GM12878 (cell line): ENCODE results near the gene HEMK1. TPM values are rescaled to one million over a fixed set of nuclear protein-coding genes. Genes with fewer than 3 reads are reported as not detected.

ENCODE experiments used
- ATAC-seq: fragments of 200-7000 bp; cut with Tn5 transposase; 3 replicates; pipeline ENCODE4 v1.9.1; 2020; ENCODE audit warnings: mild to moderate bottlenecking, moderate library complexity
- BruUV-seq: library from RNA; stranded (reverse); fragments of 400-500 nt; replicated peaks from 2 replicates; lab custom pipeline; 2021; lab: Mats Ljungman, UMichigan
- CTCF ChIA-PET: fragments of 300-600 bp; sonication (Branson Sonifier 250); formaldehyde crosslinking; extraction: SDS; loops from one replicate; lab custom pipeline; 2021; ENCODE audit warnings: inconsistent platforms; lab: Yijun Ruan, JAX
- POLR2A ChIA-PET: fragments of 350-600 bp; formaldehyde crosslinking; extraction: SDS; loops from one replicate; lab custom pipeline; 2021; ENCODE audit warnings: inconsistent platforms; lab: Charles Lee
- RAD21 ChIA-PET: fragments of 300-600 bp; sonication (Branson Sonifier 250); formaldehyde crosslinking; loops from one replicate; lab custom pipeline; 2023; ENCODE audit warnings: antibody characterized with exemption; ENCODE audit not compliant: unreplicated experiment; lab: Charles Lee
- SMC1A ChIA-PET: fragments of 300-600 bp; sonication (Branson Sonifier 250); formaldehyde crosslinking; loops from one replicate; lab custom pipeline; 2023; ENCODE audit not compliant: unreplicated experiment, uncharacterized antibody; lab: Charles Lee
- DNase-seq: peaks from one replicate; pipeline ENCODE4 v3.0.0-alpha.2; 2011; ENCODE audit warnings: low read depth, low spot score
- FAIRE-seq: peaks from 3 replicates; lab custom pipeline; 2011; peaks lifted over from hg19 to GRCh38; lab: Jason Lieb, UNC
- H2AFZ ChIP-seq: 2 replicates; pipeline ENCODE4 v1.6.0; 2011; ENCODE audit warnings: low read depth, low read length, control low read depth; ENCODE audit not compliant: control insufficient read depth
- H3K27ac ChIP-seq: 2 replicates; pipeline ENCODE4 v1.5.1; 2011; ENCODE audit warnings: control low read depth; ENCODE audit not compliant: control insufficient read depth, insufficient read depth
- H3K27me3 ChIP-seq, 2 experiments: replicated peaks in 1 of 2; 2 replicates each; pipeline versions ENCODE4 v1.6.0 to v1.6.1; 2011; ENCODE audit warnings: low read length in 1 of 2; ENCODE audit not compliant: control insufficient read depth in 2 of 2, insufficient read depth in 2 of 2
- H3K36me3 ChIP-seq, 2 experiments: 2 replicates each; pipeline ENCODE4 v1.5.1; 2011; ENCODE audit warnings: low read length in 1 of 2; ENCODE audit not compliant: control insufficient read depth in 2 of 2, insufficient read depth in 2 of 2
- H3K4me1 ChIP-seq: 2 replicates; pipeline ENCODE4 v1.6.1; 2011; ENCODE audit warnings: mild to moderate bottlenecking, low read length, moderate library complexity, mixed read lengths; ENCODE audit not compliant: control insufficient read depth, insufficient read depth
- H3K4me2 ChIP-seq: 2 replicates; pipeline ENCODE4 v1.6.0; 2011; ENCODE audit warnings: control low read depth; ENCODE audit not compliant: control insufficient read depth, insufficient read depth
- H3K4me3 ChIP-seq: fragments of 200-600 bp; sonication (generic); 2 replicates; pipeline ENCODE4 v1.5.1; 2016
- H3K79me2 ChIP-seq: 2 replicates; pipeline ENCODE4 v1.6.0; 2011; ENCODE audit warnings: low read length; ENCODE audit not compliant: control insufficient read depth, insufficient read depth
- H3K9ac ChIP-seq: 2 replicates; pipeline ENCODE4 v1.8.0; 2011; ENCODE audit warnings: low read length, control low read depth, mixed read lengths; ENCODE audit not compliant: control insufficient read depth, insufficient read depth
- H3K9me3 ChIP-seq: replicated peaks from 3 replicates; pipeline ENCODE4 v1.5.1; 2011; ENCODE audit warnings: mild to moderate bottlenecking, low read length; ENCODE audit not compliant: control insufficient read depth, insufficient read depth
- H4K20me1 ChIP-seq: 2 replicates; pipeline ENCODE4 v1.6.0; 2011; ENCODE audit not compliant: control insufficient read depth, insufficient read depth
- EED ChIP-seq: sonication (generic); IDR thresholded peaks from 2 replicates; pipeline ENCODE4 v1.6.1; 2016; ENCODE audit warnings: antibody characterized with exemption, low read depth
- ESRRA ChIP-seq: IDR thresholded peaks from 2 replicates; pipeline ENCODE4 v1.6.1; 2012; ENCODE audit warnings: mild to moderate bottlenecking, low read length, improper control_type of control experiment
- FOS ChIP-seq: IDR thresholded peaks from 3 replicates; pipeline ENCODE4 v1.6.1; 2011; ENCODE audit warnings: borderline replicate concordance; ENCODE audit not compliant: insufficient read length; ENCODE audit errors: extremely low read depth
- LARP7 ChIP-seq: fragments of 450-650 bp; IDR thresholded peaks from 2 replicates; pipeline ENCODE4 v1.6.1; 2017; ENCODE audit warnings: mild to moderate bottlenecking
- MTA3 ChIP-seq: IDR thresholded peaks from 2 replicates; pipeline ENCODE4 v1.6.1; 2012; ENCODE audit warnings: low read length, inconsistent platforms, borderline replicate concordance
- NFYB ChIP-seq: IDR thresholded peaks from 2 replicates; pipeline ENCODE4 v1.6.1; 2011; ENCODE audit warnings: low read depth, mild to moderate bottlenecking, low read length, improper control_type of control experiment, moderate library complexity; ENCODE audit not compliant: insufficient read depth
- POLR2AphosphoS5 ChIP-seq: IDR thresholded peaks from 2 replicates; pipeline ENCODE4 v1.6.1; 2011; ENCODE audit warnings: mild to moderate bottlenecking, low read length, inconsistent platforms
- SP1 ChIP-seq: IDR thresholded peaks from one replicate; pipeline ENCODE4 v1.6.1; 2011; ENCODE audit warnings: low read depth, low read length
- TARDBP ChIP-seq: IDR thresholded peaks from 2 replicates; pipeline ENCODE4 v1.6.1; 2016; ENCODE audit warnings: borderline replicate concordance
- ZNF217 ChIP-seq: fragments of 450-650 bp; IDR thresholded peaks from 2 replicates; pipeline ENCODE4 v1.6.1; 2017; ENCODE audit warnings: antibody characterized with exemption, mild to moderate bottlenecking
- WGBS: methylation state at CpG from one replicate; pipeline ENCODE4 v1.1.6; 2016; ENCODE audit warnings: low lambda C conversion rate; ENCODE audit not compliant: insufficient replicate concordance, insufficient coverage; ENCODE audit errors: missing lambda C conversion rate; 5-methylcytosine and 5-hydroxymethylcytosine counted together
- in situ Hi-C: fragments of 300-500 bp; cut with MboI; formaldehyde crosslinking; loops from 9 replicates; pipeline ENCODE4 v1.14.3; 2018; ENCODE audit warnings: mixed read lengths
- intact Hi-C: fragments of 100-400 bp; cut with micrococcal nuclease; formaldehyde crosslinking; loops from one replicate; pipeline ENCODE4 v1.14.2; 2022; ENCODE audit not compliant: unreplicated experiment
- polyA plus RNA-seq, 11 experiments: library from polyadenylated mRNA; depleted of rRNA in 4 of 11; unstranded in 6 of 11; stranded (reverse) in 5 of 11; fragments of >200 nt; fragmentation: Nextera tagmentation in 4 of 11; fragmentation: Illumina TruSeq in 1 of 11; extraction: Ambion mirVana in 4 of 11; extraction: Trizol in 1 of 11; gene quantifications; 1 replicate in 1 of 11; 2 replicates in 10 of 11; pipeline versions ENCODE4 v1.2.1 to v1.2.3, GENCODE V29; 2011 to 2016; ENCODE audit warnings: inconsistent platforms in 2 of 11, missing spikeins in 2 of 11, low read depth in 1 of 11
- total RNA-seq, 4 experiments: library from RNA; depleted of rRNA in 3 of 4; stranded (reverse); fragments of >200 nt in 3 of 4; fragmentation: Illumina TruSeq in 1 of 4; extraction: Trizol in 1 of 4; gene quantifications; 2 replicates each; pipeline versions ENCODE4 v1.2.1 to v1.2.3, GENCODE V29; 2013 to 2021
- TF ChIP-seq, protein P1 (sequence below), 3 experiments: IDR thresholded peaks in 2 of 3; conservative IDR thresholded peaks in 1 of 3; 2 replicates each; pipeline ENCODE4 v1.5.1; 2011; ENCODE audit warnings: low read depth in 3 of 3, low read length in 3 of 3, mild to moderate bottlenecking in 3 of 3, control low read depth in 2 of 3, moderate library complexity in 2 of 3, inconsistent platforms in 1 of 3, mixed read lengths in 1 of 3; ENCODE audit not compliant: control insufficient read depth in 2 of 3, insufficient read depth in 1 of 3; ENCODE audit errors: extremely low read depth in 1 of 3
- TF ChIP-seq, protein P2 (sequence below): fragments of 450-650 bp; IDR thresholded peaks from 2 replicates; pipeline ENCODE4 v1.6.1; 2017; ENCODE audit warnings: borderline replicate concordance
- TF ChIP-seq, protein P3 (sequence below): fragments of 150-350 bp; IDR thresholded peaks from 2 replicates; pipeline ENCODE4 v1.6.1; 2014; ENCODE audit warnings: mild to moderate bottlenecking, low read depth, low read length

The HEMK1 gene
- total and polyA plus RNA-seq, 10 of the 15 experiments (the other 5 are each of a cell fraction or from before 2014, with no cell fraction given): 2.8 to 19.0 (median 12.0) TPM

DNA sequence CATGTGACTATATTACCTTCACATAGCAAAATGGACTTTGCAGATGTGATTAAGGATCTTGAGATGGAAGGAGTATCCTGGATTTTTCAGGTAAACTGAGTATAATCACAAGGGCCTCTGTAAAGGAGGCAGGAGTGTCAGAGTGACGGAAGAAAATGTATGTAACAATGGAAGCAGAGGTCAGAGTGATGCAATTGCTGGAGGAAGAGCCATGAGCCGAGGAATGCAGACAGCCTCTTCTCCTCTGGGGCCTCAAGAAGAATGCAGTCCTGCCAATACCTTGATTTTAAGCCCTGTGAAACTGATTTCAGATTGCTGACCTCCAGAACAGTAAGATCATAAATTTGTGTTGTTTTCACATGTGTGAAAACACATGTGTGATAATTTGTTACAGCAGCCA, 15.1 kb downstream of the HEMK1 start:
- no peak overlapping the region for H3K27ac ChIP-seq
- CTCF ChIA-PET: no interaction called here
- FAIRE-seq: no peak
- H3K36me3 ChIP-seq: no peaks in the 10 kb centered on the region
- no peak overlapping the region for H3K4me3 ChIP-seq
- DNase-seq: no peak
- H3K4me1 ChIP-seq: peaks cover 16% of the 10 kb centered on the region
- WGBS: 100% methylated on average over 2 of the region's 2 CpGs
- intact Hi-C loops (no loop called here), in situ Hi-C loops (no loop called here)
- H3K79me2 ChIP-seq: no peaks in the 10 kb centered on the region
- no peaks in the 10 kb centered on the region for H3K9me3 ChIP-seq
- H2AFZ ChIP-seq: no peak overlapping the region
- H4K20me1 ChIP-seq: no peaks in the 10 kb centered on the region
- no peak overlapping the region for H3K4me2 ChIP-seq
- RAD21 ChIA-PET: no interaction called here
- ATAC-seq: no peak
- TF ChIP-seq, protein P1, sequence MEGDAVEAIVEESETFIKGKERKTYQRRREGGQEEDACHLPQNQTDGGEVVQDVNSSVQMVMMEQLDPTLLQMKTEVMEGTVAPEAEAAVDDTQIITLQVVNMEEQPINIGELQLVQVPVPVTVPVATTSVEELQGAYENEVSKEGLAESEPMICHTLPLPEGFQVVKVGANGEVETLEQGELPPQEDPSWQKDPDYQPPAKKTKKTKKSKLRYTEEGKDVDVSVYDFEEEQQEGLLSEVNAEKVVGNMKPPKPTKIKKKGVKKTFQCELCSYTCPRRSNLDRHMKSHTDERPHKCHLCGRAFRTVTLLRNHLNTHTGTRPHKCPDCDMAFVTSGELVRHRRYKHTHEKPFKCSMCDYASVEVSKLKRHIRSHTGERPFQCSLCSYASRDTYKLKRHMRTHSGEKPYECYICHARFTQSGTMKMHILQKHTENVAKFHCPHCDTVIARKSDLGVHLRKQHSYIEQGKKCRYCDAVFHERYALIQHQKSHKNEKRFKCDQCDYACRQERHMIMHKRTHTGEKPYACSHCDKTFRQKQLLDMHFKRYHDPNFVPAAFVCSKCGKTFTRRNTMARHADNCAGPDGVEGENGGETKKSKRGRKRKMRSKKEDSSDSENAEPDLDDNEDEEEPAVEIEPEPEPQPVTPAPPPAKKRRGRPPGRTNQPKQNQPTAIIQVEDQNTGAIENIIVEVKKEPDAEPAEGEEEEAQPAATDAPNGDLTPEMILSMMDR (IDR thresholded peaks at IDR 0.05 in 2 of 3, conservative IDR thresholded peaks at IDR 0.05 in 1 of 3; ENCODE audit: control insufficient read depth in 2 of 3, extremely low read depth in 1 of 3, insufficient read depth in 1 of 3, low read depth in 3 of 3, low read length in 3 of 3): no peak
- TF ChIP-seq TARDBP (no peak), ZNF217 (no peak), NFYB (no peak), MTA3 (no peak), LARP7 (no peak), ESRRA (no peak), FOS (no peak), EED (no peak), SP1 (no peak), POLR2AphosphoS5 (no peak)
- TF ChIP-seq, protein P2, sequence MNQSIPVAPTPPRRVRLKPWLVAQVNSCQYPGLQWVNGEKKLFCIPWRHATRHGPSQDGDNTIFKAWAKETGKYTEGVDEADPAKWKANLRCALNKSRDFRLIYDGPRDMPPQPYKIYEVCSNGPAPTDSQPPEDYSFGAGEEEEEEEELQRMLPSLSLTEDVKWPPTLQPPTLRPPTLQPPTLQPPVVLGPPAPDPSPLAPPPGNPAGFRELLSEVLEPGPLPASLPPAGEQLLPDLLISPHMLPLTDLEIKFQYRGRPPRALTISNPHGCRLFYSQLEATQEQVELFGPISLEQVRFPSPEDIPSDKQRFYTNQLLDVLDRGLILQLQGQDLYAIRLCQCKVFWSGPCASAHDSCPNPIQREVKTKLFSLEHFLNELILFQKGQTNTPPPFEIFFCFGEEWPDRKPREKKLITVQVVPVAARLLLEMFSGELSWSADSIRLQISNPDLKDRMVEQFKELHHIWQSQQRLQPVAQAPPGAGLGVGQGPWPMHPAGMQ: no peak
- TF ChIP-seq, protein P3, sequence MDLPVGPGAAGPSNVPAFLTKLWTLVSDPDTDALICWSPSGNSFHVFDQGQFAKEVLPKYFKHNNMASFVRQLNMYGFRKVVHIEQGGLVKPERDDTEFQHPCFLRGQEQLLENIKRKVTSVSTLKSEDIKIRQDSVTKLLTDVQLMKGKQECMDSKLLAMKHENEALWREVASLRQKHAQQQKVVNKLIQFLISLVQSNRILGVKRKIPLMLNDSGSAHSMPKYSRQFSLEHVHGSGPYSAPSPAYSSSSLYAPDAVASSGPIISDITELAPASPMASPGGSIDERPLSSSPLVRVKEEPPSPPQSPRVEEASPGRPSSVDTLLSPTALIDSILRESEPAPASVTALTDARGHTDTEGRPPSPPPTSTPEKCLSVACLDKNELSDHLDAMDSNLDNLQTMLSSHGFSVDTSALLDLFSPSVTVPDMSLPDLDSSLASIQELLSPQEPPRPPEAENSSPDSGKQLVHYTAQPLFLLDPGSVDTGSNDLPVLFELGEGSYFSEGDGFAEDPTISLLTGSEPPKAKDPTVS: no peak
- H3K9ac ChIP-seq: no peak overlapping the region
- POLR2A ChIA-PET: no interaction called here
- BruUV-seq: no TSS peak
- SMC1A ChIA-PET: no interaction called here
- no peaks in the 10 kb centered on the region for H3K27me3 ChIP-seq
